HepG2 (cell line): ENCODE measurements around the gene CACNG1. TPM values are rescaled to one million over a fixed set of nuclear protein-coding genes. Genes with fewer than 3 reads are reported as not detected.

Experiments
- ADNP ChIP-seq: sonication (generic); formaldehyde crosslinking; IDR thresholded peaks from 2 replicates; pipeline ENCODE4 v1.4.0; 2020; ENCODE audit warnings: missing genetic modification reagents
- ESRRA ChIP-seq: sonication (generic); formaldehyde crosslinking; IDR thresholded peaks from 2 replicates; pipeline ENCODE4 v1.5.1; 2020; ENCODE audit warnings: mild to moderate bottlenecking, low read depth, missing genetic modification reagents
- FOSL2 ChIP-seq: sonication (generic); formaldehyde crosslinking; IDR thresholded peaks from 2 replicates; pipeline ENCODE4 v1.4.0; 2020; ENCODE audit warnings: missing genetic modification reagents
- KAT8 ChIP-seq: IDR thresholded peaks from 2 replicates; pipeline ENCODE4 v1.6.1; 2016; ENCODE audit warnings: missing genetic modification reagents, missing compliant biosample characterization
- KLF11 ChIP-seq: IDR thresholded peaks from 2 replicates; pipeline ENCODE4 v1.6.1; 2016; ENCODE audit warnings: missing compliant biosample characterization
- TAF1 ChIP-seq: sonication (generic); formaldehyde crosslinking; IDR thresholded peaks from 2 replicates; pipeline ENCODE4 v1.4.0; 2020; ENCODE audit warnings: missing genetic modification reagents
- ZMYM3 ChIP-seq: sonication (generic); formaldehyde crosslinking; IDR thresholded peaks from 2 replicates; pipeline ENCODE4 v1.5.1; 2020; ENCODE audit warnings: mild to moderate bottlenecking, missing genetic modification reagents
- polyA plus RNA-seq, 8 experiments: library from polyadenylated mRNA; depleted of rRNA in 3 of 8; stranded (reverse) in 7 of 8; unstranded in 1 of 8; fragments of >200 nt; fragmentation: Illumina TruSeq in 4 of 8; extraction: Trizol in 4 of 8; gene quantifications; 2 replicates each; pipeline versions ENCODE4 v1.2.1 to v1.2.3, GENCODE V29; 2011 to 2016; ENCODE audit warnings: low read depth in 4 of 8, missing spikeins in 1 of 8, mixed read lengths in 1 of 8; ENCODE audit not compliant: insufficient read depth in 1 of 8
- total RNA-seq, 5 experiments: library from RNA; depleted of rRNA; stranded (reverse); fragments of >200 nt; fragmentation: Illumina TruSeq; extraction: Trizol; gene quantifications; 2 replicates each; pipeline ENCODE4 v1.2.3, GENCODE V29; 2016; ENCODE audit warnings: low read depth in 1 of 5
- TF ChIP-seq, protein P1 (sequence below), 2 experiments: fragments of 450-650 bp in 1 of 2; sonication (generic) in 1 of 2; formaldehyde crosslinking in 1 of 2; IDR thresholded peaks; 2 replicates each; pipeline versions ENCODE4 v1.6.1 to v1.8.0; 2016 to 2022; ENCODE audit warnings: antibody characterized with exemption in 1 of 2, mild to moderate bottlenecking in 1 of 2, missing genetic modification reagents in 1 of 2
- TF ChIP-seq, protein P2 (sequence below): sonication (generic); formaldehyde crosslinking; IDR thresholded peaks from 2 replicates; pipeline ENCODE4 v1.5.0; 2020; ENCODE audit warnings: missing genetic modification reagents
- TF ChIP-seq, protein P3 (sequence below), 2 experiments: sonication (generic) in 1 of 2; formaldehyde crosslinking in 1 of 2; IDR thresholded peaks; 2 replicates each; pipeline versions ENCODE4 v1.4.0 to v1.6.1; 2016 to 2020; ENCODE audit warnings: borderline replicate concordance in 1 of 2, low read depth in 1 of 2, mild to moderate bottlenecking in 1 of 2, missing genetic modification reagents in 1 of 2
- TF ChIP-seq, protein P4 (sequence below): sonication (generic); formaldehyde crosslinking; IDR thresholded peaks from 2 replicates; pipeline ENCODE4 v1.4.0; 2020; ENCODE audit warnings: missing genetic modification reagents, borderline replicate concordance
- TF ChIP-seq, protein P5 (sequence below): IDR thresholded peaks from 2 replicates; pipeline ENCODE4 v1.6.1; 2018; ENCODE audit warnings: missing genetic modification reagents

Gene CACNG1
- total and polyA plus RNA-seq, 2 of the 13 experiments (the other 11 are each of a cell fraction or from before 2014, with no cell fraction given) = not detected

DNA sequence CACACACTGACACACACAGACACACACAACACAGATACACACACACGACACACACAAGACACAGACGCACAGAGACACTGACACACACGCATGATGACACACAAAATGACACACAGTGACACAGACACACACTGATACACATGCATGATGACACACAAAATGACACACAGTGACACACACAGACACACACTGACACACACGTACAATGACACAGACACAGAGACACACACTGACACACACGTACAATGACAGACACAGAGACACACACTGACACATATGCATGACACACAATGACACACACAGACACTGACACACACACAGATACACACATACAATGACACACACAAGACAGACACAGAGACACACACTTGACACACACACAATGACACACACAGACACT is 10.3 kb downstream of the CACNG1 start (continued):
- TF ChIP-seq, protein P1, sequence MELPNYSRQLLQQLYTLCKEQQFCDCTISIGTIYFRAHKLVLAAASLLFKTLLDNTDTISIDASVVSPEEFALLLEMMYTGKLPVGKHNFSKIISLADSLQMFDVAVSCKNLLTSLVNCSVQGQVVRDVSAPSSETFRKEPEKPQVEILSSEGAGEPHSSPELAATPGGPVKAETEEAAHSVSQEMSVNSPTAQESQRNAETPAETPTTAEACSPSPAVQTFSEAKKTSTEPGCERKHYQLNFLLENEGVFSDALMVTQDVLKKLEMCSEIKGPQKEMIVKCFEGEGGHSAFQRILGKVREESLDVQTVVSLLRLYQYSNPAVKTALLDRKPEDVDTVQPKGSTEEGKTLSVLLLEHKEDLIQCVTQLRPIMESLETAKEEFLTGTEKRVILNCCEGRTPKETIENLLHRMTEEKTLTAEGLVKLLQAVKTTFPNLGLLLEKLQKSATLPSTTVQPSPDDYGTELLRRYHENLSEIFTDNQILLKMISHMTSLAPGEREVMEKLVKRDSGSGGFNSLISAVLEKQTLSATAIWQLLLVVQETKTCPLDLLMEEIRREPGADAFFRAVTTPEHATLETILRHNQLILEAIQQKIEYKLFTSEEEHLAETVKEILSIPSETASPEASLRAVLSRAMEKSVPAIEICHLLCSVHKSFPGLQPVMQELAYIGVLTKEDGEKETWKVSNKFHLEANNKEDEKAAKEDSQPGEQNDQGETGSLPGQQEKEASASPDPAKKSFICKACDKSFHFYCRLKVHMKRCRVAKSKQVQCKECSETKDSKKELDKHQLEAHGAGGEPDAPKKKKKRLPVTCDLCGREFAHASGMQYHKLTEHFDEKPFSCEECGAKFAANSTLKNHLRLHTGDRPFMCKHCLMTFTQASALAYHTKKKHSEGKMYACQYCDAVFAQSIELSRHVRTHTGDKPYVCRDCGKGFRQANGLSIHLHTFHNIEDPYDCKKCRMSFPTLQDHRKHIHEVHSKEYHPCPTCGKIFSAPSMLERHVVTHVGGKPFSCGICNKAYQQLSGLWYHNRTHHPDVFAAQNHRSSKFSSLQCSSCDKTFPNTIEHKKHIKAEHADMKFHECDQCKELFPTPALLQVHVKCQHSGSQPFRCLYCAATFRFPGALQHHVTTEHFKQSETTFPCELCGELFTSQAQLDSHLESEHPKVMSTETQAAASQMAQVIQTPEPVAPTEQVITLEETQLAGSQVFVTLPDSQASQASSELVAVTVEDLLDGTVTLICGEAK (IDR thresholded peaks at IDR 0.05) = peak; percentile 30
- TF ChIP-seq, protein P1 (CRISPR knock-in tag; IDR thresholded peaks at IDR 0.05) = no peak
- no peak for TF ChIP-seq KLF11 (CRISPR knock-in tag)
- TF ChIP-seq TAF1 (CRISPR knock-in tag) = no peak
- TF ChIP-seq ESRRA (CRISPR knock-in tag) = no peak
- TF ChIP-seq, protein P2, sequence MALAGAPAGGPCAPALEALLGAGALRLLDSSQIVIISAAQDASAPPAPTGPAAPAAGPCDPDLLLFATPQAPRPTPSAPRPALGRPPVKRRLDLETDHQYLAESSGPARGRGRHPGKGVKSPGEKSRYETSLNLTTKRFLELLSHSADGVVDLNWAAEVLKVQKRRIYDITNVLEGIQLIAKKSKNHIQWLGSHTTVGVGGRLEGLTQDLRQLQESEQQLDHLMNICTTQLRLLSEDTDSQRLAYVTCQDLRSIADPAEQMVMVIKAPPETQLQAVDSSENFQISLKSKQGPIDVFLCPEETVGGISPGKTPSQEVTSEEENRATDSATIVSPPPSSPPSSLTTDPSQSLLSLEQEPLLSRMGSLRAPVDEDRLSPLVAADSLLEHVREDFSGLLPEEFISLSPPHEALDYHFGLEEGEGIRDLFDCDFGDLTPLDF (CRISPR knock-in tag) = no peak
- TF ChIP-seq, protein P3, sequence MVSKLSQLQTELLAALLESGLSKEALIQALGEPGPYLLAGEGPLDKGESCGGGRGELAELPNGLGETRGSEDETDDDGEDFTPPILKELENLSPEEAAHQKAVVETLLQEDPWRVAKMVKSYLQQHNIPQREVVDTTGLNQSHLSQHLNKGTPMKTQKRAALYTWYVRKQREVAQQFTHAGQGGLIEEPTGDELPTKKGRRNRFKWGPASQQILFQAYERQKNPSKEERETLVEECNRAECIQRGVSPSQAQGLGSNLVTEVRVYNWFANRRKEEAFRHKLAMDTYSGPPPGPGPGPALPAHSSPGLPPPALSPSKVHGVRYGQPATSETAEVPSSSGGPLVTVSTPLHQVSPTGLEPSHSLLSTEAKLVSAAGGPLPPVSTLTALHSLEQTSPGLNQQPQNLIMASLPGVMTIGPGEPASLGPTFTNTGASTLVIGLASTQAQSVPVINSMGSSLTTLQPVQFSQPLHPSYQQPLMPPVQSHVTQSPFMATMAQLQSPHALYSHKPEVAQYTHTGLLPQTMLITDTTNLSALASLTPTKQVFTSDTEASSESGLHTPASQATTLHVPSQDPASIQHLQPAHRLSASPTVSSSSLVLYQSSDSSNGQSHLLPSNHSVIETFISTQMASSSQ (IDR thresholded peaks at IDR 0.05; ENCODE audit: low read depth) = no peak
- TF ChIP-seq, protein P3 (CRISPR knock-in tag; IDR thresholded peaks at IDR 0.05; ENCODE audit: borderline replicate concordance) = no peak
- TF ChIP-seq, protein P4, sequence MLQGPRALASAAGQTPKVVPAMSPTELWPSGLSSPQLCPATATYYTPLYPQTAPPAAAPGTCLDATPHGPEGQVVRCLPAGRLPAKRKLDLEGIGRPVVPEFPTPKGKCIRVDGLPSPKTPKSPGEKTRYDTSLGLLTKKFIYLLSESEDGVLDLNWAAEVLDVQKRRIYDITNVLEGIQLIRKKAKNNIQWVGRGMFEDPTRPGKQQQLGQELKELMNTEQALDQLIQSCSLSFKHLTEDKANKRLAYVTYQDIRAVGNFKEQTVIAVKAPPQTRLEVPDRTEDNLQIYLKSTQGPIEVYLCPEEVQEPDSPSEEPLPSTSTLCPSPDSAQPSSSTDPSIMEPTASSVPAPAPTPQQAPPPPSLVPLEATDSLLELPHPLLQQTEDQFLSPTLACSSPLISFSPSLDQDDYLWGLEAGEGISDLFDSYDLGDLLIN (CRISPR knock-in tag) = no peak
- TF ChIP-seq, protein P5, sequence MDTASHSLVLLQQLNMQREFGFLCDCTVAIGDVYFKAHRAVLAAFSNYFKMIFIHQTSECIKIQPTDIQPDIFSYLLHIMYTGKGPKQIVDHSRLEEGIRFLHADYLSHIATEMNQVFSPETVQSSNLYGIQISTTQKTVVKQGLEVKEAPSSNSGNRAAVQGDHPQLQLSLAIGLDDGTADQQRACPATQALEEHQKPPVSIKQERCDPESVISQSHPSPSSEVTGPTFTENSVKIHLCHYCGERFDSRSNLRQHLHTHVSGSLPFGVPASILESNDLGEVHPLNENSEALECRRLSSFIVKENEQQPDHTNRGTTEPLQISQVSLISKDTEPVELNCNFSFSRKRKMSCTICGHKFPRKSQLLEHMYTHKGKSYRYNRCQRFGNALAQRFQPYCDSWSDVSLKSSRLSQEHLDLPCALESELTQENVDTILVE (CRISPR knock-in tag) = no peak
- TF ChIP-seq ZMYM3 (CRISPR knock-in tag) = no peak
- TF ChIP-seq ADNP (CRISPR knock-in tag) = no peak
- no peak for TF ChIP-seq KAT8 (CRISPR knock-in tag)
- TF ChIP-seq FOSL2 (CRISPR knock-in tag) = no peak
